SK-N-SH (cell line): ENCODE results near the gene MASP1. TPM values are rescaled to one million over a fixed set of nuclear protein-coding genes. Genes with fewer than 3 reads are reported as not detected.

ENCODE experiments used
- CTCF ChIA-PET: fragments of 300-600, 350-600 bp; formaldehyde crosslinking; extraction: SDS; loops from one replicate; lab custom pipeline; 2021; lab: Yijun Ruan, JAX
- POLR2A ChIA-PET: fragments of 350-600 bp; sonication (Branson Sonifier 250); formaldehyde crosslinking; extraction: SDS; loops from one replicate; lab custom pipeline; 2020; ENCODE audit warnings: antibody characterized with exemption, inconsistent platforms; lab: Yijun Ruan, JAX
- DNase-seq: peaks from one replicate; pipeline ENCODE4 v3.0.0; 2012
- H2AFZ ChIP-seq: fragments of 200-600 bp; sonication (generic); 2 replicates; pipeline ENCODE4 v1.8.1; 2016; ENCODE audit warnings: antibody characterized with exemption, mild to moderate bottlenecking, low read depth
- H3F3A ChIP-seq: fragments of 200-600 bp; sonication (generic); replicated peaks from 2 replicates; pipeline ENCODE3; 2016; ENCODE audit warnings: antibody characterized with exemption, mild to moderate bottlenecking; ENCODE audit not compliant: insufficient read depth
- H3K27ac ChIP-seq, 2 experiments: fragments of 200-500 bp in 1 of 2; fragments of 200-600 bp in 1 of 2; sonication (Bioruptor generic) in 1 of 2; sonication (generic), shearing (Covaris generic) in 1 of 2; 2 replicates each; pipeline versions ENCODE4 v1.5.1 to v1.6.1; 2014 to 2016; ENCODE audit warnings: low read depth in 2 of 2, inconsistent platforms in 1 of 2, low read length in 1 of 2, mild to moderate bottlenecking in 1 of 2, mixed read lengths in 1 of 2
- H3K27me3 ChIP-seq: fragments of 200-600 bp; sonication (generic), shearing (Covaris generic); 2 replicates; pipeline ENCODE4 v1.6.1; 2016; ENCODE audit warnings: mixed run types; ENCODE audit not compliant: insufficient read depth
- H3K36me3 ChIP-seq, 2 experiments: fragments of 200-500 bp in 1 of 2; fragments of 200-600 bp in 1 of 2; sonication (Bioruptor generic) in 1 of 2; sonication (generic) in 1 of 2; replicated peaks in 1 of 2; 2 replicates each; pipeline versions ENCODE3 to v1.5.1; 2014 to 2016; ENCODE audit warnings: low read length in 1 of 2, mild to moderate bottlenecking in 1 of 2; ENCODE audit not compliant: insufficient read depth in 2 of 2, control insufficient read depth in 1 of 2
- H3K4me1 ChIP-seq, 2 experiments: fragments of 200-500 bp in 1 of 2; fragments of 200-600 bp in 1 of 2; sonication (Bioruptor generic) in 1 of 2; sonication (generic), shearing (Covaris generic) in 1 of 2; 2 replicates each; pipeline versions ENCODE4 v1.5.1 to v1.6.1; 2014 to 2016; ENCODE audit warnings: low read depth in 1 of 2, low read length in 1 of 2, mixed run types in 1 of 2; ENCODE audit not compliant: insufficient read depth in 2 of 2, control insufficient read depth in 1 of 2
- H3K4me2 ChIP-seq: fragments of 200-600 bp; sonication (generic), shearing (Covaris generic); 2 replicates; pipeline ENCODE4 v1.6.1; 2017; ENCODE audit warnings: mixed run types
- H3K4me3 ChIP-seq, 2 experiments: fragments of 200-500 bp in 1 of 2; fragments of 200-600 bp in 1 of 2; sonication (Bioruptor generic) in 1 of 2; sonication (generic), shearing (Covaris generic) in 1 of 2; 2 replicates each; pipeline versions ENCODE4 v1.5.1 to v1.8.1; 2014 to 2016; ENCODE audit warnings: low read depth in 2 of 2, inconsistent platforms in 1 of 2, low read length in 1 of 2, mild to moderate bottlenecking in 1 of 2, mixed read lengths in 1 of 2, moderate library complexity in 1 of 2
- H3K79me2 ChIP-seq: fragments of 200-600 bp; sonication (generic); 2 replicates; pipeline ENCODE4 v1.8.1; 2017; ENCODE audit warnings: mild to moderate bottlenecking; ENCODE audit not compliant: insufficient read depth
- H3K9ac ChIP-seq: fragments of 200-600 bp; sonication (generic); 2 replicates; pipeline ENCODE4 v1.6.1; 2017; ENCODE audit warnings: mixed run types
- H3K9me2 ChIP-seq: fragments of 200-600 bp; sonication (generic); 2 replicates; pipeline ENCODE4 v1.6.1; 2017; ENCODE audit warnings: mixed run types
- H3K9me3 ChIP-seq: fragments of 200-600 bp; sonication (generic); 2 replicates; pipeline ENCODE4 v1.6.1; 2017; ENCODE audit warnings: mixed run types, mild to moderate bottlenecking, moderate library complexity
- H4K20me1 ChIP-seq: fragments of 200-600 bp; sonication (generic); 2 replicates; pipeline ENCODE4 v1.6.1; 2017; ENCODE audit warnings: mild to moderate bottlenecking, mixed run types; ENCODE audit not compliant: insufficient read depth
- CHD2 ChIP-seq: fragments of 150-350 bp; IDR thresholded peaks from 2 replicates; pipeline ENCODE4 v1.6.1; 2018; ENCODE audit warnings: low read length; ENCODE audit not compliant: partially characterized antibody
- CTCF ChIP-seq: fragments of 200-600 bp; sonication (generic); IDR thresholded peaks from 2 replicates; pipeline ENCODE4 v1.6.1; 2017; ENCODE audit warnings: antibody characterized with exemption, mild to moderate bottlenecking, moderate library complexity
- EZH2phosphoT487 ChIP-seq: fragments of 200-600 bp; sonication (generic); IDR thresholded peaks from 2 replicates; pipeline ENCODE4 v1.6.1; 2017; ENCODE audit warnings: low read depth, mixed run types, mild to moderate bottlenecking, antibody characterized with exemption, moderate library complexity, borderline replicate concordance
- FOSL2 ChIP-seq: IDR thresholded peaks from 2 replicates; pipeline ENCODE4 v1.4.0; 2012; ENCODE audit warnings: low read depth, mild to moderate bottlenecking, moderate library complexity, borderline replicate concordance
- FOXM1 ChIP-seq: IDR thresholded peaks from 2 replicates; pipeline ENCODE4 v1.4.0; 2012; ENCODE audit warnings: low read depth, mild to moderate bottlenecking
- GATA2 ChIP-seq: sonication (generic); formaldehyde crosslinking; IDR thresholded peaks from 2 replicates; pipeline ENCODE4 v1.5.0; 2020; ENCODE audit warnings: mild to moderate bottlenecking, missing genetic modification reagents
- IRF3 ChIP-seq: fragments of 150-350 bp; IDR thresholded peaks from 2 replicates; pipeline ENCODE4 v1.6.1; 2016; ENCODE audit warnings: mild to moderate bottlenecking, low read depth, low read length
- JUND ChIP-seq: IDR thresholded peaks from 2 replicates; pipeline ENCODE4 v1.4.0; 2012
- MEF2A ChIP-seq: IDR thresholded peaks from 2 replicates; pipeline ENCODE4 v1.4.0; 2012; ENCODE audit warnings: low read depth, borderline replicate concordance
- MXI1 ChIP-seq: IDR thresholded peaks from 2 replicates; pipeline ENCODE4 v1.6.1; 2012; ENCODE audit warnings: mild to moderate bottlenecking, low read depth, low read length, improper control_type of control experiment
- POLR2AphosphoS5 ChIP-seq: IDR thresholded peaks from 2 replicates; pipeline ENCODE4 v1.6.1; 2012; ENCODE audit warnings: low read depth, low read length
- RCOR1 ChIP-seq: fragments of 150-350 bp; IDR thresholded peaks from 2 replicates; pipeline ENCODE4 v1.6.1; 2017; ENCODE audit warnings: antibody characterized with exemption, low read length
- REST ChIP-seq: IDR thresholded peaks from 2 replicates; pipeline ENCODE4 v1.6.1; 2012; ENCODE audit warnings: mild to moderate bottlenecking, low read depth, low read length, moderate library complexity
- RFX5 ChIP-seq: IDR thresholded peaks from 2 replicates; pipeline ENCODE4 v1.6.1; 2012; ENCODE audit warnings: mild to moderate bottlenecking, improper control_type of control experiment, low read length
- RXRA ChIP-seq: IDR thresholded peaks from 2 replicates; pipeline ENCODE4 v1.4.0; 2012; ENCODE audit warnings: low read depth, mild to moderate bottlenecking, borderline replicate concordance
- SMC3 ChIP-seq: IDR thresholded peaks from 2 replicates; pipeline ENCODE4 v1.6.1; 2012; ENCODE audit warnings: low read depth, low read length, improper control_type of control experiment
- USF1 ChIP-seq: IDR thresholded peaks from 2 replicates; pipeline ENCODE4 v1.4.0; 2012; ENCODE audit warnings: low read depth, borderline replicate concordance
- USF2 ChIP-seq: fragments of 150-350 bp; IDR thresholded peaks from 2 replicates; pipeline ENCODE4 v1.6.1; 2017; ENCODE audit warnings: antibody characterized with exemption, low read length, low read depth, borderline replicate concordance
- YY1 ChIP-seq: IDR thresholded peaks from 2 replicates; pipeline ENCODE4 v1.4.0; 2012; ENCODE audit warnings: low read depth, mild to moderate bottlenecking
- ZBTB33 ChIP-seq: IDR thresholded peaks from 2 replicates; pipeline ENCODE4 v1.4.0; 2012; ENCODE audit warnings: low read depth, borderline replicate concordance
- WGBS: methylation state at CpG from one replicate; pipeline ENCODE4 v1.1.6; 2017; ENCODE audit warnings: low lambda C conversion rate; 5-methylcytosine and 5-hydroxymethylcytosine counted together
- polyA plus RNA-seq, 3 experiments: library from polyadenylated mRNA; depleted of rRNA; stranded (reverse); fragments of >200 nt; gene quantifications; 2 replicates each; pipeline ENCODE4 v1.2.3, GENCODE V29; 2012

MASP1 gene
- polyA plus RNA-seq, 1 of the 3 experiments (the other 2 are of a cell fraction): not detected

- WGBS: 0% methylated on average over 1 of the region's 1 CpG
Measured at GRCh38 chr3:187191271-187191670, 100.3 kb downstream of the MASP1 start.

More at GRCh38 chr3:187191271-187191670, 100.3 kb downstream of the MASP1 start:
- no peaks in the 10 kb centered on the region for H3F3A ChIP-seq
- DNase-seq: no peak
- no peak for TF ChIP-seq CTCF
- TF ChIP-seq POLR2AphosphoS5: no peak
- no peak for TF ChIP-seq RXRA
- TF ChIP-seq SMC3: no peak
- no peak for TF ChIP-seq MEF2A
- no peak for TF ChIP-seq GATA2 (CRISPR knock-in tag)
- no peak for TF ChIP-seq JUND
- no peak for TF ChIP-seq FOXM1
- no peak for TF ChIP-seq RFX5
- TF ChIP-seq ZBTB33: no peak
- TF ChIP-seq REST: no peak
- no peak for TF ChIP-seq EZH2phosphoT487
- no peak for TF ChIP-seq IRF3
- TF ChIP-seq USF1: no peak
- no peak for TF ChIP-seq CHD2
- no peak for TF ChIP-seq RCOR1
- no peak for TF ChIP-seq YY1
- TF ChIP-seq USF2: no peak
- no peak for TF ChIP-seq FOSL2
- no peak for TF ChIP-seq MXI1
- ChIA-PET CTCF (no interaction called here), POLR2A (no interaction called here)
- no peaks in the 10 kb centered on the region for H3K36me3 ChIP-seq
- H3K4me3 ChIP-seq: no peak overlapping the region
- no peak overlapping the region for H3K9ac ChIP-seq
- no peaks in the 10 kb centered on the region for H3K79me2 ChIP-seq
- H3K9me3 ChIP-seq: no peaks in the 10 kb centered on the region
- H3K9me2 ChIP-seq: no peaks in the 10 kb centered on the region
- no peak overlapping the region for H3K4me2 ChIP-seq
- no peaks in the 10 kb centered on the region for H3K4me1 ChIP-seq
- no peak overlapping the region for H2AFZ ChIP-seq
- H3K27me3 ChIP-seq: no peaks in the 10 kb centered on the region
- H3K27ac ChIP-seq: no peak overlapping the region
- H4K20me1 ChIP-seq: no peaks in the 10 kb centered on the region
